ENCODE measurements around the gene CAPZB.

The CAPZB gene

GRCh38 chr1:19353596-19353995 lies 131.7 kb downstream of the CAPZB start:
- no peak overlapping the region for H3K4me3 ChIP-seq (replicated peaks in 1 of 2; ENCODE audit: low read depth in 2 of 2, low read length in 2 of 2)
- TF ChIP-seq, protein P1, sequence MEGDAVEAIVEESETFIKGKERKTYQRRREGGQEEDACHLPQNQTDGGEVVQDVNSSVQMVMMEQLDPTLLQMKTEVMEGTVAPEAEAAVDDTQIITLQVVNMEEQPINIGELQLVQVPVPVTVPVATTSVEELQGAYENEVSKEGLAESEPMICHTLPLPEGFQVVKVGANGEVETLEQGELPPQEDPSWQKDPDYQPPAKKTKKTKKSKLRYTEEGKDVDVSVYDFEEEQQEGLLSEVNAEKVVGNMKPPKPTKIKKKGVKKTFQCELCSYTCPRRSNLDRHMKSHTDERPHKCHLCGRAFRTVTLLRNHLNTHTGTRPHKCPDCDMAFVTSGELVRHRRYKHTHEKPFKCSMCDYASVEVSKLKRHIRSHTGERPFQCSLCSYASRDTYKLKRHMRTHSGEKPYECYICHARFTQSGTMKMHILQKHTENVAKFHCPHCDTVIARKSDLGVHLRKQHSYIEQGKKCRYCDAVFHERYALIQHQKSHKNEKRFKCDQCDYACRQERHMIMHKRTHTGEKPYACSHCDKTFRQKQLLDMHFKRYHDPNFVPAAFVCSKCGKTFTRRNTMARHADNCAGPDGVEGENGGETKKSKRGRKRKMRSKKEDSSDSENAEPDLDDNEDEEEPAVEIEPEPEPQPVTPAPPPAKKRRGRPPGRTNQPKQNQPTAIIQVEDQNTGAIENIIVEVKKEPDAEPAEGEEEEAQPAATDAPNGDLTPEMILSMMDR (IDR thresholded peaks at IDR 0.05; ENCODE audit: low read depth, low read length) = no peak
- no peak for DNase-seq (ENCODE audit: low read depth in 2 of 2)

DNA sequence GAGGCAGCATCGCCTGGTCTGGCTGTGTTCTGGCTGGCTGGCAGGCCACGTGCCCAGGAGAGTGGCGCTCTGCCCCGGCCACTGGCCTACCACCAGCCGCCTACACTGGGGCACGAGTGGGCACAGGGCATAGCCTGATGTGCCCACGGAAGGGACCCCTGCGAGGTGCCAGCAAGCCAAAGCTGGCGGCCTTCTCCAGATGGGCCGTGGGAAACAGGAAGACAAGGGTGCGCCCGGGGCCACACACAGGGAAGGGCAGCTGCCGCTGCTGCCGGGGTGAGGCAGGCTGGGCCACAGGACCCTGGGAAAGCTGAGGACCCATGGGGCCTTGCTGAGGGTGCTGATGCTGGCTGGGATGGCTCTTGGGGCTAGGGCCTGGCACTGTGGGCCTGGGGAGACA lies 132.5 kb downstream of the CAPZB start:
- H3K4me3 ChIP-seq (replicated peaks in 1 of 2; ENCODE audit: low read depth in 2 of 2, low read length in 2 of 2) = no peak overlapping the region

GRCh38 chr1:19351873-19352272 lies 133.5 kb downstream of the CAPZB start:
- H3K4me3 ChIP-seq (replicated peaks in 1 of 2; ENCODE audit: low read depth in 2 of 2, low read length in 2 of 2) = no peak overlapping the region
- TF ChIP-seq, protein P1 (IDR thresholded peaks at IDR 0.05; ENCODE audit: low read depth, low read length) = no peak
- DNase-seq (ENCODE audit: low read depth in 2 of 2) = no peak

More for the DNA sequence above, 132.5 kb downstream of the CAPZB start:
- TF ChIP-seq, protein P1 (IDR thresholded peaks at IDR 0.05; ENCODE audit: low read depth, low read length) = no peak
- DNase-seq (ENCODE audit: low read depth in 2 of 2) = no peak

DNA sequence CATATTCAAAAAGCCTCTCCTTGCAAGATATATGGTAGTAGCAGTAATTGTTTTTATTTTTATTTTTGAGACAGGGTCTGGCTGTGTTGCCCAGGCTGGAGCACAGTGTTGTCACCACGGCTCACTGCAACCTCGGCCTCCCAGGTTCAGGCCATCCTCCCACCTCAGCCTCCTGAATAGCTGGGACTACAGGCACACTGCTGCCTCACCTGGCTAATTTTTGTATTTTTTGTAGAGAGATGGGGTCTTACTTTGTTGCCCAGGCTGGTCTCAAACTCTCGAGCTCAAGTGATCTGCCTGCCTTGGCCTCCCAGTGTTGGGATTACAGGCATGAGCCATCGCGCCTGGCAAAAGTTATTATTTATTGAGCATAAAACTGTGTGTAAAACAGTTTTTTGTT lies 134.8 kb downstream of the CAPZB start:
- TF ChIP-seq, protein P1 (IDR thresholded peaks at IDR 0.05; ENCODE audit: low read depth, low read length) = no peak
- no peak overlapping the region for H3K4me3 ChIP-seq (replicated peaks in 1 of 2; ENCODE audit: low read depth in 2 of 2, low read length in 2 of 2)
- DNase-seq (ENCODE audit: low read depth in 2 of 2) = no peak

DNA sequence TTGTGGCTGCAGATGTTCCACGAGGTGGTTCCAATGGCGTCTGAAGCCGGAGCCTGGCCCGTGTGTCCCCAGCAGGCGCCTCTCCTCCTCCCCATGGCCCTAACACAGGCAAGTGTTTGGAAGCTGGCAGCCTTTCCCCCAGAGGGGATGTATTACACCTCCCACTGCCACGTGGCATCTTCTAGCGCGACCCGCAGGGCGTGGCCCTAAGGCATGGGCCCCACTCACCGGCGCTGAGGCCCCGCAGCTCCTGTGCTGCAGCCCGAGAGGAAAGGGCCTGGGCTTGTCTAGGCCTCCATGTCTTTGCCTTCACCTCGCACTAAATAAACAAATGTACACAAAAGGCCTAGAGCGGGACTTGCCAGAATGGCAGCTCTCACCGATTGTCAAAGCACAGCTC lies 135.3 kb downstream of the CAPZB start:
- no peak for DNase-seq (ENCODE audit: low read depth in 2 of 2)
- no peak overlapping the region for H3K4me3 ChIP-seq (replicated peaks in 1 of 2; ENCODE audit: low read depth in 2 of 2, low read length in 2 of 2)
- TF ChIP-seq, protein P1 (IDR thresholded peaks at IDR 0.05; ENCODE audit: low read depth, low read length) = no peak

- H3K4me3 ChIP-seq (replicated peaks in 1 of 2; ENCODE audit: low read depth in 2 of 2, low read length in 2 of 2) = no peak overlapping the region
- no peak for DNase-seq (ENCODE audit: low read depth in 2 of 2)
- TF ChIP-seq, protein P1 (IDR thresholded peaks at IDR 0.05; ENCODE audit: low read depth, low read length) = no peak
These were observed 136.7 kb downstream of the CAPZB start for GRCh38 chr1:19348441-19349198.

Data from cardiac fibroblast (primary cell).